KMS-11 (cell line): Measurements from ENCODE around the gene SH3BP4.

Experiments used
- H2AFZ ChIP-seq: fragments of 200-600 bp; sonication (generic); 2 replicates; pipeline ENCODE4 v1.6.1; 2016; ENCODE audit warnings: antibody characterized with exemption, mixed run types, low read depth
- H3K27ac ChIP-seq: fragments of 200-600 bp; sonication (generic); 2 replicates; pipeline ENCODE4 v1.6.1; 2016; ENCODE audit warnings: mild to moderate bottlenecking, mixed run types
- H3K27me3 ChIP-seq: fragments of 200-600 bp; sonication (generic); 2 replicates; pipeline ENCODE4 v1.6.1; 2017; ENCODE audit warnings: mild to moderate bottlenecking, low read depth, mixed run types, moderate library complexity; ENCODE audit not compliant: insufficient read depth
- H3K36me3 ChIP-seq: fragments of 200-600 bp; sonication (generic); 2 replicates; pipeline ENCODE4 v1.6.1; 2017; ENCODE audit warnings: mild to moderate bottlenecking, mixed run types; ENCODE audit not compliant: insufficient read depth
- H3K4me1 ChIP-seq: fragments of 200-600 bp; sonication (generic); 2 replicates; pipeline ENCODE4 v1.6.1; 2016; ENCODE audit warnings: mild to moderate bottlenecking, low read depth, mixed run types; ENCODE audit not compliant: poor library complexity, severe bottlenecking
- H3K4me2 ChIP-seq: fragments of 200-600 bp; sonication (generic); 2 replicates; pipeline ENCODE4 v1.7.0; 2016; ENCODE audit warnings: mild to moderate bottlenecking, mixed run types
- H3K4me3 ChIP-seq: fragments of 200-600 bp; sonication (generic); IDR thresholded peaks from 2 replicates; pipeline ENCODE4 v1.6.1; 2017; ENCODE audit warnings: low read depth, low read length, mixed read lengths; ENCODE audit not compliant: insufficient read depth
- H3K79me2 ChIP-seq: fragments of 200-600 bp; sonication (generic); 2 replicates; pipeline ENCODE4 v1.6.1; 2016; ENCODE audit warnings: low read depth, mixed run types; ENCODE audit not compliant: insufficient read depth
- H3K9ac ChIP-seq: fragments of 200-600 bp; sonication (generic); 2 replicates; pipeline ENCODE4 v1.6.1; 2016; ENCODE audit warnings: mild to moderate bottlenecking, mixed run types
- H4K20me1 ChIP-seq: fragments of 200-600 bp; sonication (generic); 2 replicates; pipeline ENCODE4 v1.6.1; 2016; ENCODE audit warnings: mild to moderate bottlenecking, mixed run types; ENCODE audit not compliant: insufficient read depth
- TF ChIP-seq, protein P1 (sequence below): fragments of 200-600 bp; sonication (generic); conservative IDR thresholded peaks from 2 replicates; pipeline ENCODE4 v1.6.1; 2017; ENCODE audit warnings: low read depth, mild to moderate bottlenecking, antibody characterized with exemption, low read length, moderate library complexity, mixed read lengths

The SH3BP4 gene

DNA sequence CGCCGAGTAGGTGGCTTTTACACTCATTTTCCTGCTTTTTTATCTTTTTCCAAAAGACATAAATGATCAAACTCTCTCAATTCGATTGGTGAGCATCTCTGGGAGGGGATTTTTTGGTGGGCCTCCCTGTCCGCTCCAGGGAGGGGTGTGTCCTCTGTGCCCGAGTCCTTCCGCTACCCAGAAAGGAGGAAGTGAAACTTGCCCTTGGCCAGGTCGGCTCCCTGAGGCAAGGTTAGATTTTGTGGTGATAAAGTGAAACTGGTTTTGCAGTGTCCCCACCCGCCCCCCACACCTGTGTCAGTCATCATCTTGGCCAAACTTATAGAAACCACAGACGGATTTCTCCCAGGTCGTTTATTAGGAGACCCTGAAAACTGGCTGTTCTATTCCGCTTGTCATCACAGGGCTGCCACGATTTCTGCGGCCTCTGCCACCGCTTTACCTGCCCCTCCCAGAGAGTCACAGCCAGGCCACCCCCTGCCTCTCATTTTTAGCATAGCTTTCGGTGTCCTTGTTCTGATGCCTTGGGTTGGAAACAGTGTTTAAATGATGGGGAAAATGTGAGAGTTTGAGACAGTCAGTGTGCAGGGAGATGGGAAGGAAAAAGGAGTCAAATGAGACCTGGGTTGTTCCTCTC is 93.6 kb downstream of the SH3BP4 start:
- H3K9ac ChIP-seq = no peak overlapping the region
- no peak overlapping the region for H3K27ac ChIP-seq
- H4K20me1 ChIP-seq = no peaks in the 10 kb centered on the region
- no peak overlapping the region; the same call in 1 of the 2 replicates for H3K4me2 ChIP-seq
- no peak overlapping the region for H3K4me3 ChIP-seq
- peaks cover 9% of the 10 kb centered on the region for H3K4me1 ChIP-seq
- TF ChIP-seq, protein P1, sequence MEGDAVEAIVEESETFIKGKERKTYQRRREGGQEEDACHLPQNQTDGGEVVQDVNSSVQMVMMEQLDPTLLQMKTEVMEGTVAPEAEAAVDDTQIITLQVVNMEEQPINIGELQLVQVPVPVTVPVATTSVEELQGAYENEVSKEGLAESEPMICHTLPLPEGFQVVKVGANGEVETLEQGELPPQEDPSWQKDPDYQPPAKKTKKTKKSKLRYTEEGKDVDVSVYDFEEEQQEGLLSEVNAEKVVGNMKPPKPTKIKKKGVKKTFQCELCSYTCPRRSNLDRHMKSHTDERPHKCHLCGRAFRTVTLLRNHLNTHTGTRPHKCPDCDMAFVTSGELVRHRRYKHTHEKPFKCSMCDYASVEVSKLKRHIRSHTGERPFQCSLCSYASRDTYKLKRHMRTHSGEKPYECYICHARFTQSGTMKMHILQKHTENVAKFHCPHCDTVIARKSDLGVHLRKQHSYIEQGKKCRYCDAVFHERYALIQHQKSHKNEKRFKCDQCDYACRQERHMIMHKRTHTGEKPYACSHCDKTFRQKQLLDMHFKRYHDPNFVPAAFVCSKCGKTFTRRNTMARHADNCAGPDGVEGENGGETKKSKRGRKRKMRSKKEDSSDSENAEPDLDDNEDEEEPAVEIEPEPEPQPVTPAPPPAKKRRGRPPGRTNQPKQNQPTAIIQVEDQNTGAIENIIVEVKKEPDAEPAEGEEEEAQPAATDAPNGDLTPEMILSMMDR = no peak
- no peaks in the 10 kb centered on the region for H3K27me3 ChIP-seq
- no peak overlapping the region for H2AFZ ChIP-seq
- H3K79me2 ChIP-seq = no peaks in the 10 kb centered on the region
- H3K36me3 ChIP-seq = no peaks in the 10 kb centered on the region

DNA sequence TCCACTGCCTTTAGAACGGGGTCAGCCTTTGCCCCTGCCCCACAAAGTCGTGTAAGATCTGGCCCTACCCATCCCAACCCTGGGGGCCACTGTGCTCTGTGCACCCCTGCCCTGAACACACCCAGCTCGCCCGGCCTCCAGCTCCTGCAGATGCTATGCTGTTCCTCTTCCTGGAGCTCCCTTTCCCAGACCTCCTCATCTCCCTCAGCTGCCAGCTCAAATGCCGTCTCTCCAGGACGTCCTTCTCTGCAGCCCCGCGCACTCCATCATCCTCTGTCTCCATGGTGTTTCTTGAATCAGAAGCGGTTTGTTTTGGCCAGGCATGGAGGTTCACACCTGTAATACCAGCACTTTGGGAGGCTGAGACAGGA is 94.1 kb downstream of the SH3BP4 start:
- Histone ChIP-seq H3K79me2 (no peaks in the 10 kb centered on the region), H3K9ac (no peak overlapping the region), H3K4me3 (no peak overlapping the region), H4K20me1 (no peaks in the 10 kb centered on the region), H3K36me3 (no peaks in the 10 kb centered on the region), H3K27ac (no peak overlapping the region), H3K4me2 (no peak overlapping the region), H3K4me1 (peaks cover 9% of the 10 kb centered on the region), H2AFZ (no peak overlapping the region), H3K27me3 (no peaks in the 10 kb centered on the region)
- TF ChIP-seq, protein P1 = no peak

DNA sequence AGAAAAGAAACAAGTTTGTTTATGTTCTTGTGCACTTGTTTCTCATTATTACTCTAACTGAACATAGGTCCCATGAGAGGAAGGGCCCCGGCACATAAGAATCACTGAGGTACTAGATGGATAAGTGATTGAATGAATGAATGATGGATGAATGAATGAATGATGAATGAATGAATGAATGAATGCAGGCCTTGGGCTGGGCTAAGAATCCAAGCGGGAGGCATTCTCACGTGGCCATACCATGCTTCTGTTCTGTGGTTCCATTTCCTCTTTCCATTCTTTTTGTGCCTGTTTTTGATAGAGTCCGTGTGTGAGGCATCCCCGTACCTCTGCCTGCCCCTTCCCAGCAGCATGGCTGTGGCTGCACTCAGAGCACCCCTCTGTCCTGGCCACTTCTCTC is 94.8 kb downstream of the SH3BP4 start:
- Histone ChIP-seq H3K4me2 (no peak overlapping the region), H3K27me3 (no peaks in the 10 kb centered on the region), H3K9ac (no peak overlapping the region), H3K4me1 (peaks cover 9% of the 10 kb centered on the region), H3K4me3 (no peak overlapping the region), H2AFZ (no peak overlapping the region), H3K79me2 (no peaks in the 10 kb centered on the region), H4K20me1 (no peaks in the 10 kb centered on the region), H3K36me3 (no peaks in the 10 kb centered on the region), H3K27ac (no peak overlapping the region)
- TF ChIP-seq, protein P1 = no peak

DNA sequence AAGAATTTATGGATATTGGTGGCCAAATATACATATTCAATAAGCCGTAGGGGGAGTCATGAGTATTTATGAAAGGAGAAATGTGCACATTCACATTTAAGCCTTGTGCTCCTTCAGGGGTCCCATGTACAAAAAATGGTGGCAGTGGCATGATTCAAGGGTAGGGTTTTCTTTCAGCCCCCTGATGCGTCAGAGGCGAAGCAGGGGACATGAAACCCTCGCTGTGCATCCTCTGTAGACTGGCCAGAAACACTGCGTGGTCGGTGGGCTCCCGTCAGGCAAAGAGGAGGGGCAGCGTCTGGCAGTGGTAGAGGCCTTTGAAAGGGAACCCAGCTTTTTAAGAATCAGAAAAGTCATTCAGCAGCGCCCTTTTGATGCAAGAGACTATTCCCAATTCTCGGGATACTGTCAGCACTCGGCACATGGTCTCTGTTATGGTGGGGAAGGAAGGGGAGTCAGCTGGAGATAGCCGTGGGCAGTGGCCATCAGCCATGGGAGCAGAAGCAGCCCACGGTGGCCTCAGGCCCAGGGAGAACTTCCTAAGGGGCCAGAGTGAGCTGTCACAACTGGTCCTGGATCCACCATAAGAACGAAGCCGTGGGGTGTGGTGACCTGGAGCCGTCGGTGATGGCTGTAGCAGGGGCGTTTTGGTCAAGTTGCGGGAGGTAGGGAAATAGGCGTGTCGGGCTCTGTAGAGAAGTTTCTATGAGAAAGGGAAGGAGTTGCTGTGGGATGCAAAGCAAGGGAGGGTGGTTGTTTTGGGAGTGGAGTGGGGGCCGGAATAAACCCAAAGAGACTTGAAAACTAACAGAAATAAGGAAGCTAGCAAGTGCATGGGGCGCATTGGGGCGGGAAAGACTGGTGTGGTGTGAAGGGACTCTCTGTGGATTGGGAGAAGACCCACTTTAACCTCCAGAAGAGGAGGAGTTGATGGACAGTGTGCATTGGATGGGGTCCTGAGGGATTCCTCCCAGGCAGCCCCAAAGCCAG is 95.6 kb downstream of the SH3BP4 start:
- Histone ChIP-seq H3K27ac (no peak overlapping the region), H3K4me1 (peaks cover 9% of the 10 kb centered on the region), H3K27me3 (no peaks in the 10 kb centered on the region), H3K4me2 (no peak overlapping the region), H3K4me3 (no peak overlapping the region), H3K9ac (no peak overlapping the region), H4K20me1 (no peaks in the 10 kb centered on the region), H3K79me2 (no peaks in the 10 kb centered on the region), H2AFZ (no peak overlapping the region), H3K36me3 (no peaks in the 10 kb centered on the region)
- TF ChIP-seq, protein P1 = no peak
